KOPT-K1 (cell line): ENCODE measurements around the gene MOB3A.
"Not testable (repeated sequence)": the region's sequence is repeated elsewhere in the genome, so short reads cannot be mapped to it uniquely, and the experiment has no call there.

Experiments used
- H3K27ac ChIP-seq: fragments of 200-600 bp; sonication (generic); 2 replicates; pipeline ENCODE4 v1.5.1; 2016; ENCODE audit warnings: antibody characterized with exemption, mild to moderate bottlenecking, low read depth, low read length; ENCODE audit not compliant: poor library complexity, severe bottlenecking
- H3K36me3 ChIP-seq: fragments of 200-600 bp; sonication (generic); 2 replicates; pipeline ENCODE4 v1.5.1; 2017; ENCODE audit warnings: antibody characterized with exemption, mild to moderate bottlenecking, low read length, moderate library complexity; ENCODE audit not compliant: insufficient read depth
- H3K9me3 ChIP-seq: fragments of 200-600 bp; sonication (generic); 2 replicates; pipeline ENCODE4 v1.5.1; 2017; ENCODE audit warnings: antibody characterized with exemption, low read length, mild to moderate bottlenecking; ENCODE audit not compliant: insufficient read depth, poor library complexity, severe bottlenecking

Gene MOB3A

DNA sequence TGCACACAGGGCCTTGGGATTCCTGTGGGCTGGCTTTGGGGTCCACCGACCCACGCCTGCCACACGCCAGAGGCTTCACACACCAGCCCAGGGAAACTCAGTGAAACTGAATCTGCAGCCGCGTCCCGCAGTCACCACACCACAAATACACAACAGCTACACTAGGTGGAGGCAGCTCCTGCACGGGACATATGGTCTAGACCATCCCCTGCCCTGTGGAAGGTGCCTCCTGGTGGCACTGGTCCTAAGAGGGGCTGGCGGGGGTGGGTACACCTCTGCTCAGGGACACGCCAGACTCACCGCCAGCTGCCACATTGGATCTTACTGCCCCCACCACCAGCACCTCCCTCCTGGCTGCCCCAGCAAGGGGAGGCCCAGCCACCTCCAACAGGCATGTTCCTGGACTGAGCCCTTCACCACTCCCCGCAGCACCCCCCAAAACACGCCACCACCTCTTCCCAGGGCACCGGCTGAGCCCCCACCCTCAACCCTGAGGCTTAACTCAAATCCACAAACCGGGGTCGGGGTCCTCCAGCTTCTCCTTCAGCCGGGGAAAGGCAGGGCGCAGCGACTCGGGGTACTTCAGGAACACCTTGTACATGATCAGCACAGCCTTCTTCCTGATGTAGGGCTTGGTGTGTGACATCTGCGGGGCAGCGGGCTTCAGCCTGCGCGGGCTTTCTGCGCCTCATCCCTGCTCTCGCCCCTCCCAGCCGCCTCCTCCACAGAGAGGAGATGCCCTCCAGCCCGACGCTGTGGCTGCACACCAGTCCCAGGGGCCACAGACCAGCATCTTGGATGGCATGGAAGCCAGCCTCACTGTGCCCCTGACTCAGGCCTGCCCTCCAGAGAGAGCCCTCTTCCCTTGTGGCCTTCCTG lies 34.0 kb upstream of the MOB3A start:
- H3K9me3 ChIP-seq, result no peaks in the 10 kb centered on the region
- peaks cover 84% of the 10 kb centered on the region for H3K36me3 ChIP-seq
- no peak overlapping the region for H3K27ac ChIP-seq

DNA sequence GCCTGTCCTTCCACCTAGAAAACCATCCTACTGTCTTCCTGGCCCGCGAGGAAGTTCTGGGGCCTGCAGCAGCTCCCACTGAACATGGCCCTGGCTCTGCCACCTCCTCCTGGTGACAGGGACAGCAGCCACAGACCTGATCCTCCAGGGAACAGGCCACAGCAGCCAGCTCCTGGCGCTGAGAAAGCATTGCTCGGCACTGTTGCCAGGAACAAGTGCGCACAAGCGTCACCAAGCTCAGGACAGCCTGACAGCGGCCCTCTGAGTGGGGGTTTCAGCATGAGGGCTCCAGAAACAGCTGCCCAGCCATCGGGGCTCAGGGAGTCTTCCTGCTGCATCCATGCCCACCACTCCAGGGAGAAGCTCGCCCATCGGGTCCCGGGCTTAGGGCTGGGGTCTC lies 33.4 kb upstream of the MOB3A start:
- no peak overlapping the region for H3K27ac ChIP-seq
- no peaks in the 10 kb centered on the region for H3K9me3 ChIP-seq
- H3K36me3 ChIP-seq, result peaks cover 88% of the 10 kb centered on the region

GRCh38 chr19:2129022-2129421 lies 32.9 kb upstream of the MOB3A start:
- H3K36me3 ChIP-seq, result peaks cover 91% of the 10 kb centered on the region

GRCh38 chr19:2128252-2128651 lies 32.1 kb upstream of the MOB3A start:
- peaks cover 91% of the 10 kb centered on the region for H3K36me3 ChIP-seq
- not testable (repeated sequence) for H3K9me3 ChIP-seq, H3K27ac ChIP-seq

More at GRCh38 chr19:2129022-2129421, 32.9 kb upstream of the MOB3A start:
- H3K9me3 ChIP-seq, result no peaks in the 10 kb centered on the region
- no peak overlapping the region for H3K27ac ChIP-seq

GRCh38 chr19:2127758-2128157 lies 31.6 kb upstream of the MOB3A start:
- Histone ChIP-seq H3K27ac (no peak overlapping the region), H3K36me3 (peaks cover 91% of the 10 kb centered on the region)

DNA sequence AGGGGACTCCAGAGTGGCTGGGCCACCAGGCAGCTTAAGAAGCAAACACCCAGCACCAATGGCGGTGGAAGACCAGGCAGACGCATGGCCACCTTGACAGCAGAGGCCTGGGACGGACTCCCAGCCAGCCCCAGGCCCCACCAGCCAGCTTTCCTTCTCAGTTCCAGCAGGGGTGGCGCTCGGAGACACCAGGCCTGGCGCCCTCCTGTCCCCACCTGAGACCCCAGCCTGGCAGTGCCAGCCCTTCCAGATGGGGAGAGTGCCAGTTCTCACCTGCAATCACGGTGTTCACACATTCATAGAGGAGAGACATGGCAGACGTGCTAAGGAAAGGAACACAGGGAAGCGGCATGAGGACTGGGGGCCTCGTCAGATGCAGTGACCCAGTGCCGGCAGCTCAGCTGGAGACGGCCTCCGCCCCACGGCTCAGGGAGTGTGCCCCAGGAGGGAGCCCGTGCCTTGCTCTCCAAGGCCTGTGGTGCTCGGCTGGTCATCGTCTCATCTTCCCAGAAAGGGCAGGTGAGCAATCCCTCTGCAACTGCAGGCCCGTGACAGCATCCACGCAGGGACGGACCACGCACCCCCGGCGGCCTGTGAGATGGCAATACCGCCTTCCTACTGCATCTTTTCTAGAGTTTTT lies 30.9 kb upstream of the MOB3A start:
- no peak overlapping the region for H3K27ac ChIP-seq
- H3K36me3 ChIP-seq, result peaks cover 91% of the 10 kb centered on the region
- H3K9me3 ChIP-seq, result no peaks in the 10 kb centered on the region

More at GRCh38 chr19:2127758-2128157, 31.6 kb upstream of the MOB3A start:
- no peaks in the 10 kb centered on the region for H3K9me3 ChIP-seq

- peaks cover 91% of the 10 kb centered on the region for H3K36me3 ChIP-seq
- H3K9me3 ChIP-seq, result no peaks in the 10 kb centered on the region
- H3K27ac ChIP-seq, result no peak overlapping the region
These were observed 27.7 kb upstream of the MOB3A start for GRCh38 chr19:2123682-2124387.

DNA sequence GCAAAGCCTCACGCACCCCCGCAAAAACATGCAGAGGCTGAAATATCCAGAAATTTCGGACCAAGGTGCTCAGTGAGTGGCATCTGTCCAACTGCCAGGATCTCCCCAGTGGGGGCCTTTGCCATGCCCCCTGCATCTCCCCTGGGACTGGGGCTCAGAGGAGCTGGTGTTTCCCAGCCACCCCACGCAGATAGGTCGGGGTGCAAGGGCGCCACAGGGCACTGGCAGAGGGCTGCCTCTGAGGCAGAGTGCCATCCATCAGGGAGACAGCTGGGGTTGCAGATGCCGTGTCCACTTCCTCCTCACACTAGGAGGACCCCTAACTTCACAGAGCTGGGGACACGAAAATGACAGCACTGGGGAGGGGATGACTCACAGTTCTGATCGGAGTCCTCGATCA lies 26.9 kb upstream of the MOB3A start:
- peaks cover 97% of the 10 kb centered on the region for H3K36me3 ChIP-seq
- no peaks in the 10 kb centered on the region for H3K9me3 ChIP-seq
- H3K27ac ChIP-seq, result no peak overlapping the region

DNA sequence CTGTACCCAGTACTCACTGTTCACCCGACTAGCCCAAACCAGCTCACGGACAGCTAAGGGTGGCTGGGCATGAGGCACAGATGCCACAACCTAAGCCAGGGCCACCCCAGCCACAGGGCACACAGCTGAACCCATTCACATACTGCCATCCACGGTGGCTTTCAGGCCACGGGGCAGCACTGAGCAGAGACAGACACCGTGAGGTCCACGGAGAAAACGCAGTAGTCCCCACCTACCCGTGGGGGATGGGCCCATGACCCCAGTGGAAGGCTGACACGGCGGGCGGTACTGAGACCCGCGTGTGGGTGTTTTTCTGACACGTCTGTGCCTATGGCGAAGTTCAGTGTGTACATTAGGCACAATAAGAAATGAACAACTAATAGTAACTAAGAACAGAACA lies 26.1 kb upstream of the MOB3A start:
- Histone ChIP-seq H3K27ac (no peak overlapping the region), H3K9me3 (no peaks in the 10 kb centered on the region), H3K36me3 (peaks cover 97% of the 10 kb centered on the region)

GRCh38 chr19:2121416-2122051 lies 25.4 kb upstream of the MOB3A start:
- Histone ChIP-seq H3K9me3 (no peaks in the 10 kb centered on the region), H3K27ac (no peak overlapping the region), H3K36me3 (peaks cover 97% of the 10 kb centered on the region)

DNA sequence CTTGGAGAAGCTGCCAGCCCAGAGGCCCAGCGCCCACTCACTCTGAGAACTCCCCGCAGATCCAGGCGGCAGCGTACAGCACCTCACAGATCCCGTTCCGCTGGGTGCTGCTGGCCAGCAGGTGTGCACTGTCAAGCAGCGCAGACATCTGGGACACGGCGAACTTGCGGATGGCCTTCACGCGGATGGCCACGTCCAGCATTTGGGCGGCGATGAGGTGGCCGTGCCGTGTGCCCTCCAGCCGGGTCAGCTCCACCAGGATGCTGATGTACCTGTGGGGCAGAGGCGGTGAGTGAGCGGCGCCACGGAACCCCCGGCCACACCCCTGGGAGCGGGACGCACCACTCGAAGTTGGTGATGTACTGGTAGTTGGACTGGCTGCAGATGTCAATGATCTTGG lies 24.7 kb upstream of the MOB3A start:
- Histone ChIP-seq H3K27ac (no peak overlapping the region), H3K9me3 (no peaks in the 10 kb centered on the region), H3K36me3 (peaks cover 97% of the 10 kb centered on the region)

DNA sequence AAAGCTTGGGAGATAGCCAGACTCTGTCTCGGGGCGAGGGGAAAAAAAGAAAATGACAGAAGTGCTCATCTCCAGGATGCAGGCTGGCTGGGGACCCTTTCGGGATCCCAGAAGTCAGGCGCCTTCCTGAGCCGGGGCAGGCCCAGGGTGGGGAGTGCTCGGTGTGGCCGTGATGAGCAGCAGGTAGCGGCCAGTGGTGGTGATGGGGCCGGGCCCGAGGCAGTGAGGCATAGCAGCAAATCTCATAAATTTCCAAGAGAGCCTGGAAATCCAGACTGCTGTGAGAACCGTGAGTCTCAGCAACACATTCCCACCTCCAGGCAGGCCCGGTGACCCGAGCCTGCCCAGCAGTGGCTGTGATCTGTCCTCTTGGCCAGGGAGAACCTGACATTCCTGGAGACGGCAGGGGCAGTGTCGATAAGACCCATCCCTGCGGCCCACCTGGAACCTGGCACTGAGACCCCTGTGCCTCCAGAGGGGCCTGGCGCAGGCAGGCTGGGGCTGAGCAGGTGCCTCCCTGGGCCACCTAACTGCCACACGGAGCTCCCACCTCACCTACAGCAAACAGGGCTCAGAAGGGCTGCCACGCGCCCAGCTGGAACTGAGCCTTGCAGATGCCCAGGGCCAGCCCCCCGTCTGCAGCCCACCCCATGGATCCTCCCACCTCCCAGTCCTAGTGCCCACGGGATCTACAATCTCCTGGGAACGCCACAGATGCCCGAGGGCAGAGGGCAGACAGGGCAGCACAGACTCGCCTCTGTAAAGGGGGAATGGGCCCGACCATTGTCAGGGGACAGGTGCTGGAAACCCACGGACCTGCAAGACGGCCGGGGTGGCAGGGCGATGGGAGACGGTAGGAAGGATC lies 24.0 kb upstream of the MOB3A start:
- no peak overlapping the region for H3K27ac ChIP-seq
- peaks cover 98% of the 10 kb centered on the region for H3K36me3 ChIP-seq
- H3K9me3 ChIP-seq, result no peaks in the 10 kb centered on the region

GRCh38 chr19:2118438-2118837 lies 22.3 kb upstream of the MOB3A start:
- peaks cover 100% of the 10 kb centered on the region for H3K36me3 ChIP-seq
- H3K9me3 ChIP-seq, result no peaks in the 10 kb centered on the region
- no peak overlapping the region for H3K27ac ChIP-seq

DNA sequence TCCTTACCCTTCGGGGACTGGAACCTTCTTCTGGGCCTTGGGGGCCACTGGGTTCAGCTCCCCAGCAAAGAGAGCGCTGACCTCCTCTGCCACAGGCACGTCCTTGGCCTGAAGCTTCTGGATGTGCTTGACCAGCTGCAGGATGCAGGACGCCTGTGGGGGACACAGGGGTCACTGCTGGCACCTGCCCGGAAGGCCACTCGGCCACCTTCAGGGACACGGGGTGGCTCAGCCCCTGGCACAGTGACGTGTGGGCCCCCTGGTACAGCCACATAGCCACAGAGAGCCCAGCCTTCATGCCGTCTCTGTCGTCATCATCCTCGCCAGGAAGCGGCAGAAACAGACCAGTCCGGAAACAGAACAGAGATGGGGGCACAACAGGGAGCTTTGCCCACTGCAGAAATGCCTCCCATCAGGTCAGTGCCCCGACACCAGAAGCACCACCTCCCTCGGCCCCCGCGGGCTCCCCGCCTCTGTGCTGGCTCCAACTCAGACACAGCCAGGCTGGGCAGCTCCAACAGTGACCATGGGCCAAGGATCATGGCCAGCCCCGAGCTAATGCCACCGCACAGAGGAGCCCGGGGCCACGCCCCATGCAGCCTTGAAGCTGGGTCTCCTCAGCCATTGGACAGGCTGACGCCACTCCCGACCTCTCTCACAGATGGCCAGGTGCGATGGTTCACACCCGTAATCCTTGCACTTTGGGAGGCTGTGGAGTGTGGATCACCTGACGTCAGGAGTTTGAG lies 21.3 kb upstream of the MOB3A start:
- H3K36me3 ChIP-seq, result peaks cover 99% of the 10 kb centered on the region
- no peak overlapping the region for H3K27ac ChIP-seq
- no peaks in the 10 kb centered on the region for H3K9me3 ChIP-seq
